GM21576 (cell line): ENCODE results near the gene DAAM1.
A peak's percentile ranks its signal among the peaks of the same experiment; 100 is the strongest.

Experiments
- ATAC-seq: cut with Tn5 transposase; IDR thresholded peaks from one replicate; pipeline ENCODE4 v1.9.1; 2021; ENCODE audit warnings: mild to moderate bottlenecking, moderate library complexity; ENCODE audit not compliant: unreplicated experiment

DAAM1 gene

DNA sequence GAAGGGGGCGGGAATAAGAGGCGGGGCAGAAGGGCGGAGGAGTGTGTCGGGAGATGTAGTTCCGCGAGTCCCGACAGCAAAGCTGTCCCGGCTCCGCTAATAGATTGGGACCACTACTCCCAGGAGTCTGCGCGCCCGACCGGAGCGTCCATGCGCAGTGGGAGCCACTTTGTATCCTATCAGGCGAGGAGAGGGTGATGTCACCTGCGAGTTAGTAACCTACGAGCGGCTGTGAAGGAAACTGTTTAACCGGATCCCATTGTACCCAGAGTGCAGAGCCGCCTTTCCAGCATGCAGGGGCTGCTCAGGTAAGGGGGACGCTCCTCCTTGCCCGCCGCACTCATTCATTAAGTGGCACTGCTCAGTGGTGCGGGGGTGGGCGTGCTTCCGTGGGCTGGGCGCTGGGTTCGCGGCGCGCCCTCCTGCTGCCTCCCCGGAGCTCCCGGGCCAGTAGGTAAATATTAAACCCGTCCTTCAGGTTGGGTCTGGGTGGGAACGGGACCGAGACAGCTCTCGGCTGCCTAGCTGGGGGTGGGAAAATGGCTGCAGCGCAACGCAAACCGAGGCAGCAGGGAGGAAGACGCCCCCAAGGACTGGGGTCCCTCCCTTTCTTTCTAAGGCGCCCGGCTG, at the start of gene DAAM1:
Gene DAAM1, plus strand, starts transcription at position 207 of the 630 bp plus-strand sequence. CDS start 74,811 bp downstream, outside the sequence.
- ATAC-seq, result peak; percentile 89

DNA sequence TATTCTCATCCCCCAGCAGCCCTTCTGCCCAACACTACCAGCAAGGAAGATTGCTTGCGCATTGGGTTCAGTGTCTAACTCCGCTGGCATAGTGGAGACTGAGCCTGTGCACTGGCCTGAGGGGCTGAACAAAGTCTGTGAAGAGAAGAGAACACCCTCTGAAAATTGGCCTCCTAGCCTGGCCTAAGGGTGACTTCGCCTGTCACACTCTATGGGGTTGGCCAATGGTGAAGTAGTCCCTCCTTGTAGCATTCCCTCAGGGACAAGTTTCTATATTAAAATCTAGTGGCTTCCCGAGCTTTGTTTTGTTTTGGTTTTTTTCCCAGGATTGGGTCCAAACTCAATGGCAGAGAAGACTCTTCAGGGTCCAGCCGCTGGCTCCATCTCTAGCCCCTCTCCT, 49.1 kb upstream of the DAAM1 start:
- ATAC-seq, result no peak

- ATAC-seq, result no peak
Measured at GRCh38 chr14:59140106-59140843, 48.2 kb upstream of the DAAM1 start.

- no peak for ATAC-seq
Measured at GRCh38 chr14:59146484-59146883, 42.0 kb upstream of the DAAM1 start.

- ATAC-seq, result no peak
Measured at GRCh38 chr14:59147007-59147406, 41.5 kb upstream of the DAAM1 start.

GRCh38 chr14:59148334-59148900, 40.0 kb upstream of the DAAM1 start:
- no peak for ATAC-seq

- peak; percentile 74 for ATAC-seq
Measured at GRCh38 chr14:59150990-59151389, 37.5 kb upstream of the DAAM1 start.

DNA sequence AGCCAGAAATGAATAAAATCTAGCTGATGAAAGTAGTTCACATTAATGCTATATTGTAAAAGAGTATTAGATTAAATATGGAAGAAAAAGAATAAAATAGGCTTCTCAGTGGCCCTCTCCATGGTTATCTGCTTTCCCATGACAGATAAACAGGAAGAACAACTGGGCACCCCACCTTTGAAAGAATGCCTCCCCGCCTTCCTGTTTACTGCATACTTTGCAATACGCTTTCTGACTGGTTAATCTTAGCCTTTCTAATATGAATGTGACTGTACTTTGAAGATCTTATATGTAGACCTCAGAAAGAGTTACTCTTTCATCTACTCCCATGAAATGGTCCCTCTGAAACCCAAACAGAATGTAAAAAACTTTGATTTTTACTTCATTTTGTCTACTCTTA, 34.1 kb upstream of the DAAM1 start:
- no peak for ATAC-seq

- ATAC-seq, result no peak
Measured at GRCh38 chr14:59155886-59156285, 32.6 kb upstream of the DAAM1 start.

- no peak for ATAC-seq
Measured at GRCh38 chr14:59159169-59159568, 29.3 kb upstream of the DAAM1 start.

GRCh38 chr14:59160506-59160905, 28.0 kb upstream of the DAAM1 start:
- ATAC-seq, result no peak

DNA sequence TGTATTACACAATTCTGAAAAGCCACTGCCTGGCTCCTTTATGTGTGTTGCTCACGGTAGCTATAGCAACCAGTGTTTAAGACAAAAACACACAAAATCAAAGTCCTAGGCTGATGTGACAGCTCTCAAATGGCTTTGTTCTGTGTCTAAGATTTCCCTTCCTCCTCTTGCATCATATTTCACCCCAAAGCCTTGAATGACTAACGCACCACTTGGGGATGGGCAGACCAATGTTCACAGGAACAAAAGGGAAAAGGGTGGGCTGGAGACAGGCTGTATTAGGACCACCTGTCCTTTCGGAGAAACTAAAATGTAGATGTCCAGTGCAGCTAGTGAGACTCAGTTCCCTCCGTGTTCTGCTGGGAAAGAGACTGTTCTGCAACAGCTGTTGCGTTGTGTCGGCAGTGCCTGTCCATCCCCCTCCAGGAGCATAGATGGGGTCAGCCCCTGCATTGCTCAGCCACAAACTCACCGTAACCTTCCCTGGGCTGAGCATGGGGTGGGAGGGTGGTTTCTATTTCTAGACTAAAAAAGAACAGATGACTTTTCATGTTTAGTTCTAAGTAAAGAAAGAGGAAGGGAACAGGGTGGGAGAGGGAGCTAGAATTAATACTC, 26.8 kb upstream of the DAAM1 start:
- ATAC-seq, result peak; percentile 58

DNA sequence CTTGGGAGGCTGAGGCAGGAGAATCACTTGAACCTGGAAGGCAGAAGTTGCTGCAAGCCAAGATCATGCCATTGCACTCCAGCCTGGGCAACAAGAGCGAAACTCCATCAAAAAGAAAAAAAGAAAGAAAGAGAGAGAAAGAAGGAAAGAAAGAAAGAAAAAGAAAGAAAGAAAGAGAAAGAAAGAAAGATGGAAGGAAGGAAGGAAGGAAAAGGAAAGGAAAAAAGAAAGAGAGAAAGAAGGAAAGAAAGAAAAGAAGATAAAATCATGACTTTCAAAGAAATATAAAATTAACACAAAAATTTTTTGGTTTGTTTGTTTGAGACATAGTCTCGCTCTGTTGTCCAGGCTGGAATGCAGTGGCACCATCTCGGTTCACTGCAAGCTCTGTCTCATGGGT, 22.2 kb upstream of the DAAM1 start:
- ATAC-seq, result no peak

DNA sequence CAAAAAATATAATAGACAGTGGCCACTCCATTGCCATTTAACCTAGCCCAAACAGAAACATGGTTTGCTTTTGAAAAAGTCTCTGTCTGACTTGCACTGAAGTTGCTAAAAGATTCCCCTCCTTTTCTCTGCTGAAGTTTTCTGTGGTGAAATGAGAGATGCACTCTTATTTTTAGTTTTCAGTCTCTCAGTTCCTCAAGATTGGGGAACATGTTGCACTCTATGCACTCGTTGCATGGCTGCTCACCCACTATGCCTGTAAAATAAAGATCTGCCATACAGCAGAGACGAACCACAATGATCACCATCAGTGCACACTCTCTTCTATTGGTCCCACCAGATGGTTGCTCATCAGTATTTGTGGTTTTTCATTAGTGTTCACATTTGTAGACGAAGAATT, 13.1 kb upstream of the DAAM1 start:
- ATAC-seq, result peak; percentile 97

DNA sequence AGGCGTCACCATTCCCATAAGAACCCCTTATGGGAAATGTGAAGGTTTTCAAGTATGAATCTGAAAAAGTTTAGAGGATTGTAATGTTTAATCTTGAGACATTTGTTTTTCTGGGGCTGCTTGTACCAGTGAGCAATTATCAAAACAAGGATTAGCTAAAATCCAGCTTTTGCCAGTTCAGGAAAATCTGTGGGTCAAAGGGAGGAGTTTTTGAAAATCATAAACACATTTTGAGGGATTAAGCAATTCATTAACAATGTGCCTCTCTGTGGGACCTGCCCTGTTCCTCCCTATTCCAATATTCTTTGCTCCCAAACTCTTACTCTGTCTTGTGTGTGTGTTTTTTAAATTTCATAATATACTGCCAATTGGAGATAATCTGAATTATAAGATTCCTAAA, 11.7 kb upstream of the DAAM1 start:
- no peak for ATAC-seq

DNA sequence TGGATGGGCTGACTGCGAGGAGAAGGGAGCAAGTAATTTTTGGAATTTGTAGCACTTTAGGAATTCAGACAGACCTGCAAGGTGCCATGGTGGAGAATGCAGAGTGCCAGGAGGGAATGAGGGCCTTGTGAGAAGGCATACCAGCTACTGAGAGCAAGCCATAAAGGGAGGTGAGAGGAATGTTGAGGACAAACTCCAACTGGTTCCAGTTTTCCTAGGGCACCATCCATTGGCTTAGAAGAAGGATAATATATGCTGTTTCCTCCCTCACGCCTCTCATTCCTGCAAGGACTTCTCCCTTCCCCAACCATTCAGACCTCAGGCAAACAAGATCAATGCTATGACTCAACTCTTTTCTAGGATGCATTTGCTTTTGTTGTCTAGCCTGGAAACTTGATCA, 11.2 kb upstream of the DAAM1 start:
- no peak for ATAC-seq

- no peak for ATAC-seq
Measured at GRCh38 chr14:59181791-59182190, 6.7 kb upstream of the DAAM1 start.

DNA sequence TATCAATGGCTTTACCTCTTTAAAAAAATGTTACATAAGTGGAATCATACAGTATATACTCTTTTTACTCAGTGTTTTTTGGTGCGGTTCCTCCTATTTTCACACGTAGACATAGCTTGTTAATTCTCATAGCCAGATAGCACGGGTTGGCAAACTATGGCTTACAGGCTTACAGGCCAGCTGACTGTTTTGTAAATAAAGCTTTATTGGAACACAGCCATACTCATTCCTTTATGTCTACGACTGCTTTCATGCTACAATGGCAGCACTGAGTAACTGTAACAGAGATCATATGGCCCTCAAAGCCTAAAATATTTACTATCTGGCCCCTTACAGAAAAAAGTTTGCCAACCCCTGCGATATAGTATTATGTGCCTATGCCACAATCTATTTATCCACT, 5.8 kb upstream of the DAAM1 start:
- no peak for ATAC-seq

DNA sequence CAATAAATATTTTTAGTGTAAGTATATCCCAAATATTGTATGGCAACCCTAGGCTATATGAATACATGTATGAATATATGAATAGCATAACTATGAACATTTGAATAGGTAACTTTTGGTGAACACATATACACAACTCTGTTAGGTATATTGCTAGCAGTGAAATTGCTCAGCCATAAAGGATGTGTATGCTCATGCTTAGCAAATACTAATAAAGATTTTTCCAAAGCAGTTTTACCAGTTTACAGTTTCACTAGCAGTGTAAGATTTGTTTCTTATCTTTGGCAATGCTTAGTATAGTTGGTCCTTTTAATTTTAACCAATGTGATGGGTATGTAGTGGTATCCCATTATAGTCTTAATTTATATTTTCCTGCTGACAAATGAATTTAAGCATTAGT, 5.3 kb upstream of the DAAM1 start:
- no peak for ATAC-seq

DNA sequence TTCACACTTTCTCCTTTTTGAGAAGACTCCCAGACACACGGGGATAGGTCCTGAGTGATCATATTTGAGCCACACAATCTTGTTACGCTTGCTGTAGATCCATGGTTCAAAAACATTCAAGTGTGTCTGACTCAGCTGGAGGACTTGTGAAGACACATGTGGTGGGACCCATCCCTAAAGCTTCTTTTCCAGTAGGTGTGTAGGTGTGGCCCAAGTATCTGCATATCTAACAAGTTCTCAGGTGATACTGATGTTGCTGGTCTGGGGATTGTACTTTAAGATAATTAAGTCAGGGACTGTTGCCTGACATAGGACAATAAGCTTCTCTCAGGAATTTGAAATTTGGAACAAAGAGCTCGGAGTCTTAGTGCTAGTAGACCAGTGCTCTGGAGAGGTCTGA, 4.1 kb upstream of the DAAM1 start:
- ATAC-seq, result no peak

DNA sequence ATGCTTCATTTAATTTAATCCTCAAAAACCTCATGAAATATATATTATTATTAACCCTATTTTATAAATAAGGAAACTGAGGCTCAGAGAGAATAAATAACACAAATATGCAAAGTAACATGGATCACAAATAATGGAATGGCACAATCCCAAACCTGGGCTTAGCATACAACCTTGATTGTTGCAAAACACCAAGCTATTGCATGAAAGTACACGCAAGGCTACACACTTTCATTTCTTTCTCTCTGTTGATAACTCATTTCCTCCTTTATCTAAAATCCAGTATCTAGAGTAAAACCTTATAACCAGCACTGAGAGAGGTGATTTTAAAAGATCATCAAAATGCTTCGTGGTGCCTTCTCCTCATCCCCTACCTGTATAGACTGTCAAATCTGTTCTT, 2.8 kb upstream of the DAAM1 start:
- ATAC-seq, result no peak

DNA sequence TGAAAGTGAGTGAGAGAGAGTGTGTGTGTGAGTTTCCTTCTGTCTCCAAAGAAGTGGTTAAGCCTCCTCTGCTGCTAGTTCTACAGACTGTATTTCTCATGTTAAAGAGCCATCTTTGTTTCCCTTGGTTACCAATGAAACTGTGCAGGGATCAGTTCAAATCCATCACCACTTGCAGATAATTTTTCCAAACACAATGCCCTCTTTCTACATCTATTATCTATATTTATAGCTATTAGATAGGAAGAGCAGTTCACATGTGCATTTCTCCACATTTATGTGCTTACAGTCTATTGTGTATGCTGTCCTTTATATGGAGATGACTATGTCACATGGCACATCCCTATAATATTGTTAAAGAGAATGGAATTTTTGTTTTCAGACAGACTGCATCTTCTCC, 2.2 kb upstream of the DAAM1 start:
- no peak for ATAC-seq
